ENCODE measurements around the gene CD200.

DNA sequence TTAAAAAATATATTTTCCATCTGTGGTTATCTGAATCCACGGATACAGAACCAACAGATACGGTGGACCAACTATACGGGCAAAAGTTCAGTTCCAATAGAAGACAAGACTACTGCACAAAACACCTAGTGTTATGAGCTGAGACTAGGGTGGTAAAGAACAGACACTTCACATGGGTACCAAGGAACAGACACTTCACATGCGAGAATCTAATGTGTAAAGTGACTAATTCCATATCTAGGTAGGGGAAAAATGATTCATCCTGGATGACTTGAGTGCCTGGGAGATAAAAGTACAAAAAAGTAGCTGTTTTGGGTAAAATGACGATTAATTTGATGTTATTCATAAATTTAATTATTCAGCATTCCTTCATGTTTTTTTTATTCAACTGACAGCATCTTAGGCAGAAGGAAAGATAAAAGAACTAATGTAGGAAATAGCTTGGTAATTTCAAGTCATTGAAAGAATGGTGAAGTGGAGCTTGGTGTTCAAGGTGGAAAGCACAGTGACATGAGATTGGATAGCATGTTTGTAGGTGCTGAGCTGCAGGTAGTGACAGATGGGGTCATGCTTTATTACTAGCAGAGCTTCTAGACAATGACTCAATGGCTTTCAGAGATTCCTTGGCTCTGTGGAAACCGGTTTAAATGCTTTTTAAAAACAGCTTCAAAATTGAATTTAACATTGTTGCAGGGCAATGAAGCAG is 5.2 kb downstream of the CD200 start:
- TF ChIP-seq POLR2A (IDR thresholded peaks at IDR 0.05) (no peak), POLR2AphosphoS5 (IDR thresholded peaks at IDR 0.05) (no peak), EP300 (IDR thresholded peaks at IDR 0.05) (no peak)
- TF ChIP-seq, protein P1, sequence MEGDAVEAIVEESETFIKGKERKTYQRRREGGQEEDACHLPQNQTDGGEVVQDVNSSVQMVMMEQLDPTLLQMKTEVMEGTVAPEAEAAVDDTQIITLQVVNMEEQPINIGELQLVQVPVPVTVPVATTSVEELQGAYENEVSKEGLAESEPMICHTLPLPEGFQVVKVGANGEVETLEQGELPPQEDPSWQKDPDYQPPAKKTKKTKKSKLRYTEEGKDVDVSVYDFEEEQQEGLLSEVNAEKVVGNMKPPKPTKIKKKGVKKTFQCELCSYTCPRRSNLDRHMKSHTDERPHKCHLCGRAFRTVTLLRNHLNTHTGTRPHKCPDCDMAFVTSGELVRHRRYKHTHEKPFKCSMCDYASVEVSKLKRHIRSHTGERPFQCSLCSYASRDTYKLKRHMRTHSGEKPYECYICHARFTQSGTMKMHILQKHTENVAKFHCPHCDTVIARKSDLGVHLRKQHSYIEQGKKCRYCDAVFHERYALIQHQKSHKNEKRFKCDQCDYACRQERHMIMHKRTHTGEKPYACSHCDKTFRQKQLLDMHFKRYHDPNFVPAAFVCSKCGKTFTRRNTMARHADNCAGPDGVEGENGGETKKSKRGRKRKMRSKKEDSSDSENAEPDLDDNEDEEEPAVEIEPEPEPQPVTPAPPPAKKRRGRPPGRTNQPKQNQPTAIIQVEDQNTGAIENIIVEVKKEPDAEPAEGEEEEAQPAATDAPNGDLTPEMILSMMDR (IDR thresholded peaks at IDR 0.05), result no peak
